ENCODE results near the gene CREBBP. TPM values are rescaled to one million over a fixed set of nuclear protein-coding genes. Genes with fewer than 3 reads are reported as not detected.
A peak's percentile ranks its signal among the peaks of the same experiment; 100 is the strongest.

The CREBBP gene
- total and polyA plus RNA-seq, 2 experiments from 2014 or later, result 24.4 to 33.8 TPM

- Histone ChIP-seq H3K36me3 (no peaks in the 10 kb centered on the region), H3K4me3 (no peak overlapping the region), H3K27me3 (no peaks in the 10 kb centered on the region), H3K9me3 (ENCODE audit: low read depth) (no peaks in the 10 kb centered on the region), H3K4me1 (ENCODE audit: low read depth) (no peaks in the 10 kb centered on the region), H3K27ac (no peak overlapping the region)
- no peak for DNase-seq (ENCODE audit: low read depth in 1 of 2, low spot score in 1 of 2)
- no peak for TF ChIP-seq CTCF (IDR thresholded peaks at IDR 0.05; ENCODE audit: low read depth, low read length)
Observed at GRCh38 chr16:3884398-3884797, 3.9 kb upstream of the CREBBP start.

- Histone ChIP-seq H3K9me3 (ENCODE audit: low read depth) (no peaks in the 10 kb centered on the region), H3K4me3 (no peak overlapping the region), H3K27me3 (no peaks in the 10 kb centered on the region), H3K36me3 (no peaks in the 10 kb centered on the region), H3K27ac (no peak overlapping the region), H3K4me1 (ENCODE audit: low read depth) (peaks cover 11% of the 10 kb centered on the region)
- DNase-seq (ENCODE audit: low read depth in 1 of 2, low spot score in 1 of 2), result no peak
- TF ChIP-seq CTCF (IDR thresholded peaks at IDR 0.05; ENCODE audit: low read depth, low read length), result no peak
Observed at GRCh38 chr16:3882531-3882930, 2.0 kb upstream of the CREBBP start.

GRCh38 chr16:3881499-3881990 lies 1.0 kb upstream of the CREBBP start:
- no peak for TF ChIP-seq CTCF (IDR thresholded peaks at IDR 0.05; ENCODE audit: low read depth, low read length)
- peak overlapping the region; percentile 50 for H3K4me3 ChIP-seq
- H3K27me3 ChIP-seq, result no peaks in the 10 kb centered on the region
- no peaks in the 10 kb centered on the region for H3K36me3 ChIP-seq
- DNase-seq (ENCODE audit: low read depth in 1 of 2, low spot score in 1 of 2), result no peak
- H3K9me3 ChIP-seq (ENCODE audit: low read depth), result no peaks in the 10 kb centered on the region
- no peak overlapping the region for H3K27ac ChIP-seq
- peaks cover 21% of the 10 kb centered on the region for H3K4me1 ChIP-seq (ENCODE audit: low read depth)

- Histone ChIP-seq H3K4me1 (ENCODE audit: low read depth) (peaks cover 31% of the 10 kb centered on the region), H3K27ac (peak overlapping the region; percentile 97), H3K9me3 (ENCODE audit: low read depth) (no peaks in the 10 kb centered on the region), H3K36me3 (no peaks in the 10 kb centered on the region), H3K4me3 (peak overlapping the region; percentile 93), H3K27me3 (no peaks in the 10 kb centered on the region)
- peak; percentile 71 to 84 for DNase-seq (ENCODE audit: low read depth in 1 of 2, low spot score in 1 of 2)
- no peak for TF ChIP-seq CTCF (IDR thresholded peaks at IDR 0.05; ENCODE audit: low read depth, low read length)
Observed at GRCh38 chr16:3879887-3880564, 487 bp downstream of the CREBBP start.

- Histone ChIP-seq H3K4me3 (peak overlapping the region; percentile 93), H3K36me3 (no peaks in the 10 kb centered on the region), H3K9me3 (ENCODE audit: low read depth) (no peaks in the 10 kb centered on the region), H3K27ac (peak overlapping the region; percentile 78), H3K27me3 (no peaks in the 10 kb centered on the region), H3K4me1 (ENCODE audit: low read depth) (peaks cover 38% of the 10 kb centered on the region)
- TF ChIP-seq CTCF (IDR thresholded peaks at IDR 0.05; ENCODE audit: low read depth, low read length), result no peak
- DNase-seq (ENCODE audit: low read depth in 1 of 2, low spot score in 1 of 2), result peak in 1 of 2 donors; percentile 64
Observed at GRCh38 chr16:3879258-3879886, 1.1 kb downstream of the CREBBP start.
